Measurements from ENCODE around the gene C2CD4D.

The C2CD4D gene

GRCh38 chr1:151827853-151828252 lies 11.8 kb downstream of the C2CD4D start:
- TF ChIP-seq TAF1 (IDR thresholded peaks at IDR 0.05; ENCODE audit: borderline replicate concordance, insufficient read depth, low read length) (no peak), REST (IDR thresholded peaks at IDR 0.05; ENCODE audit: insufficient read depth in 1 of 2, low read depth in 2 of 2, low read length in 2 of 2) (no peak), FOXP2 (optimal IDR thresholded peaks at IDR 0.05; ENCODE audit: borderline replicate concordance, extremely low read depth, extremely low read length, insufficient read depth) (no peak), POLR2AphosphoS5 (IDR thresholded peaks at IDR 0.05; ENCODE audit: low read depth, low read length) (no peak), SIN3A (IDR thresholded peaks at IDR 0.05; ENCODE audit: borderline replicate concordance, insufficient read depth, low read length) (no peak)

GRCh38 chr1:151825751-151826660 lies 13.6 kb downstream of the C2CD4D start:
- TF ChIP-seq REST (IDR thresholded peaks at IDR 0.05; ENCODE audit: insufficient read depth in 1 of 2, low read depth in 2 of 2, low read length in 2 of 2) = no peak

- no peak for TF ChIP-seq SIN3A (IDR thresholded peaks at IDR 0.05; ENCODE audit: borderline replicate concordance, insufficient read depth, low read length)
- TF ChIP-seq REST (IDR thresholded peaks at IDR 0.05; ENCODE audit: insufficient read depth in 1 of 2, low read depth in 2 of 2, low read length in 2 of 2) = no peak
- TF ChIP-seq TAF1 (IDR thresholded peaks at IDR 0.05; ENCODE audit: borderline replicate concordance, insufficient read depth, low read length) = no peak
- no peak for TF ChIP-seq POLR2AphosphoS5 (IDR thresholded peaks at IDR 0.05; ENCODE audit: low read depth, low read length)
- no peak for TF ChIP-seq FOXP2 (optimal IDR thresholded peaks at IDR 0.05; ENCODE audit: borderline replicate concordance, extremely low read depth, extremely low read length, insufficient read depth)
These were observed 14.4 kb downstream of the C2CD4D start for GRCh38 chr1:151825204-151825603.

- no peak for TF ChIP-seq REST (IDR thresholded peaks at IDR 0.05; ENCODE audit: insufficient read depth in 1 of 2, low read depth in 2 of 2, low read length in 2 of 2)
- no peak for TF ChIP-seq SIN3A (IDR thresholded peaks at IDR 0.05; ENCODE audit: borderline replicate concordance, insufficient read depth, low read length)
- TF ChIP-seq FOXP2 (optimal IDR thresholded peaks at IDR 0.05; ENCODE audit: borderline replicate concordance, extremely low read depth, extremely low read length, insufficient read depth) = no peak
- TF ChIP-seq POLR2AphosphoS5 (IDR thresholded peaks at IDR 0.05; ENCODE audit: low read depth, low read length) = no peak
- no peak for TF ChIP-seq TAF1 (IDR thresholded peaks at IDR 0.05; ENCODE audit: borderline replicate concordance, insufficient read depth, low read length)
These were observed 16.4 kb downstream of the C2CD4D start for GRCh38 chr1:151823175-151823574.
